Measurements from ENCODE around the gene PARP14. TPM values are rescaled to one million over a fixed set of nuclear protein-coding genes. Genes with fewer than 3 reads are reported as not detected.
A peak's percentile ranks its signal among the peaks of the same experiment; 100 is the strongest.

Gene PARP14
- total RNA-seq, 2 experiments from 2014 or later, result 53.1 to 53.3 TPM

DNA sequence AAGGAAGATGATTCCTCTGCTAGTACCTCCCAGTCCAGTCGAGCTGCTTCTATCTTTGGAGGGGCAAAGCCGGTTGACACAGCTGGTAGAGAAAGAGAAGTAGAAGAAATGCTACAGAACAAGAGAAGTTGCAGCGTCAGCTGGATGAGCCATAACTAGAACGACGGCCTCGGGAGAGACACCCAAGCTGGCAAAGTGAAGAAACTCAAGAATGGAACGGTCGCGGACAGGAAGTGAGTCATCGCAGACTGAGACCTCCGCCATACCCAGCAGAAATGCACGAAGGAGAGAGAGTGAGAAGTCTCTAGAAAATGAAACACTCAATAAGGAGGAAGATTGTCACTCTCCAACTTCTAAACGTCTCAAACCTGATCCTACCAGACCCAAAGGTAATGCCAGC lies 19.0 kb upstream of the PARP14 start:
- peak; percentile 49 for ATAC-seq
- H3K27ac Mint-ChIP-seq, result no peak overlapping the region
- H3K27me3 Mint-ChIP-seq, result peaks cover 4% of the 10 kb centered on the region
- intact Hi-C loops (cut with micrococcal nuclease), result no loop called here
- no peak overlapping the region for H3K4me3 Mint-ChIP-seq
- TF ChIP-seq, protein P1, sequence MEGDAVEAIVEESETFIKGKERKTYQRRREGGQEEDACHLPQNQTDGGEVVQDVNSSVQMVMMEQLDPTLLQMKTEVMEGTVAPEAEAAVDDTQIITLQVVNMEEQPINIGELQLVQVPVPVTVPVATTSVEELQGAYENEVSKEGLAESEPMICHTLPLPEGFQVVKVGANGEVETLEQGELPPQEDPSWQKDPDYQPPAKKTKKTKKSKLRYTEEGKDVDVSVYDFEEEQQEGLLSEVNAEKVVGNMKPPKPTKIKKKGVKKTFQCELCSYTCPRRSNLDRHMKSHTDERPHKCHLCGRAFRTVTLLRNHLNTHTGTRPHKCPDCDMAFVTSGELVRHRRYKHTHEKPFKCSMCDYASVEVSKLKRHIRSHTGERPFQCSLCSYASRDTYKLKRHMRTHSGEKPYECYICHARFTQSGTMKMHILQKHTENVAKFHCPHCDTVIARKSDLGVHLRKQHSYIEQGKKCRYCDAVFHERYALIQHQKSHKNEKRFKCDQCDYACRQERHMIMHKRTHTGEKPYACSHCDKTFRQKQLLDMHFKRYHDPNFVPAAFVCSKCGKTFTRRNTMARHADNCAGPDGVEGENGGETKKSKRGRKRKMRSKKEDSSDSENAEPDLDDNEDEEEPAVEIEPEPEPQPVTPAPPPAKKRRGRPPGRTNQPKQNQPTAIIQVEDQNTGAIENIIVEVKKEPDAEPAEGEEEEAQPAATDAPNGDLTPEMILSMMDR (IDR thresholded peaks at IDR 0.05), result no peak
- H3K4me1 Mint-ChIP-seq (ENCODE audit: low read depth), result peaks cover 8% of the 10 kb centered on the region
- H3K36me3 Mint-ChIP-seq (ENCODE audit: low read depth), result no peaks in the 10 kb centered on the region
- H3K9me3 Mint-ChIP-seq, result peaks cover 9% of the 10 kb centered on the region
- DNase-seq, result peak; percentile 50
- ChIA-PET POLR2A (interaction anchor here (1.0 kb wide), 1 partner anchor 10 kb away, joined by 3 read pairs; no protein-coding TSS in a partner anchor), CTCF (interaction anchor here (1.4 to 1.8 kb wide), 3 partner anchors 15 to 19 kb away, joined by 4 to 5 read pairs (median 4); no protein-coding TSS in a partner anchor)

DNA sequence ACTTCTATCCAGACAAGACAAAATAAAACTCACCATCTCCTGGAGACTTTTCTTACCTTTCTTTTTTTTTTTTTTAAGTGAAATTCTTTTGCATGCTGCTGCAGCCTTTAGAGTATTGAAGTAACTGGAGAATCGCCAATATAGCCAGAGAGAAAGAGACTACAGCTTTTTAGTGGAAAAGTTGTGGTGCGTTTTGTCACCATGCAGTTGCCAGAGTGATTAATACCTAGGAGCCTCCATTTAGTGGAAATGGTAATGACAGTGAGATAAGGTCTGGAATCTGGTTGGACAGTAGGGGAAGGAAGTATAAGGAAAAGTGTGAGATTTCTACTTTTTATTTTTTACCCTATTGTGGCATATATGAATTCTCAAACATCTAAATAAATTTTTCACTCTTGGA lies 18.1 kb upstream of the PARP14 start:
- H3K27ac Mint-ChIP-seq, result no peak overlapping the region
- peaks cover 8% of the 10 kb centered on the region for H3K4me1 Mint-ChIP-seq (ENCODE audit: low read depth)
- POLR2A ChIA-PET, result no interaction called here
- TF ChIP-seq, protein P1 (IDR thresholded peaks at IDR 0.05), result no peak
- no peak for ATAC-seq
- CTCF ChIA-PET, result interaction anchor here (1.4 to 1.8 kb wide), 2 partner anchors 16 to 20 kb away, joined by 4 to 5 read pairs; no protein-coding TSS in a partner anchor
- H3K27me3 Mint-ChIP-seq, result peaks cover 4% of the 10 kb centered on the region
- no peaks in the 10 kb centered on the region for H3K36me3 Mint-ChIP-seq (ENCODE audit: low read depth)
- intact Hi-C loops (cut with micrococcal nuclease), result no loop called here
- H3K4me3 Mint-ChIP-seq, result no peak overlapping the region
- no peak for DNase-seq
- peaks cover 9% of the 10 kb centered on the region for H3K9me3 Mint-ChIP-seq

DNA sequence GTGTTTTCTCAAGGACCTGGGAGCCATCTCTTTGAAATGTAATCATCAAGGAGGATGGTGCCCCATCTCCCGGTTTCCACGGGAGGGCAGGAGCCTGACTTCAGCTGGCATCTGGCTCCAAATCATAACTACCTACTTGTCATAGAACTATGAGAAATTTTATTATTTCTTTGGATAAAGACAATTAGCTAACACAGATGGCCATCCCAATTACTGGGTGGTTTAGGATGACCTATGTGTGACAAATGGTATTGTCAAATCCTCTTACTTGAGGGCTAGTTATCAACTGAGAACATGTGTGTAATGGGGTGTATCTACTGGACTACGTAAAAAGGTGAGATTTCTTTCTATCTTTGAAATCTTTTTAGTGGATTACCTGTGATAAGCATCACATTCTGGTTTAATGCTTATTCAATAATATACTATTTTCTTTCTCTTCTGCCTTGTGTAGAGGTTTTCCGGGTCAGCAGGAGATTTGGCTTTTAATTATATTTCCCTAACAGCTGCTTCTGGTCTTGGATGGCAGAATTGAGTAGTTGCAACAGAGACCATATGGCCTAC lies 15.3 kb upstream of the PARP14 start:
- POLR2A ChIA-PET, result no interaction called here
- TF ChIP-seq, protein P1 (IDR thresholded peaks at IDR 0.05), result no peak
- CTCF ChIA-PET, result interaction anchor here (0.9 to 1.1 kb wide), 2 partner anchors 14 to 125 kb away, joined by 3 to 6 read pairs; no protein-coding TSS in a partner anchor
- Mint-ChIP-seq H3K4me1 (ENCODE audit: low read depth) (peaks cover 22% of the 10 kb centered on the region), H3K4me3 (no peak overlapping the region), H3K36me3 (ENCODE audit: low read depth) (no peaks in the 10 kb centered on the region), H3K9me3 (peaks cover 9% of the 10 kb centered on the region), H3K27ac (no peak overlapping the region), H3K27me3 (no peaks in the 10 kb centered on the region)
- DNase-seq (no peak), ATAC-seq (no peak)
- intact Hi-C loops (cut with micrococcal nuclease), result no loop called here

DNA sequence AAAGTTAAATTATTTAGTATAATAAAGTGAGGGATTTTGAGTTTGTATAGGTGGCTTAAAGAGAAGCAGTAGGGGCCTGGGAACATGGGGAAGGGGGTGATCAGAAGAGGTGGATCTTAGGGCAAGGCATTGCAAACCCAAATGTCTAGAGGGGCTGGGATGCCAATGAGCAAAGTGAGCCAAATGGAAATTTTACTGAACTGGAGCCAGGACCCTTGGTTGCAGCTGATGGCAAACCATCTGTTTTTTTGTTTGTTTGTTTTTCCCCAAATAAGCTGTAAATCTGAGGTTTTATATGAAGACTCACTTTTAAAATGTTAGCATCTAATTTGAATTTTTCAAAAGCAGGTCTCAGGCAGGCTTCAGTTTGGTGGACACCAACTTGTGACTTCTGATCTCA lies 14.8 kb upstream of the PARP14 start:
- H3K27me3 Mint-ChIP-seq, result no peaks in the 10 kb centered on the region
- no peaks in the 10 kb centered on the region for H3K36me3 Mint-ChIP-seq (ENCODE audit: low read depth)
- intact Hi-C loops (cut with micrococcal nuclease), result no loop called here
- POLR2A ChIA-PET, result interaction anchor here (1.4 kb wide), 1 partner anchor 101 kb away, joined by 3 read pairs; the partner anchor contains the start of genes DTX3L and PARP9
- CTCF ChIA-PET, result interaction anchor here (1.1 kb wide), 1 partner anchor 13 kb away, joined by 6 read pairs; no protein-coding TSS in a partner anchor
- peaks cover 6% of the 10 kb centered on the region for H3K9me3 Mint-ChIP-seq
- ATAC-seq (no peak), DNase-seq (no peak)
- H3K4me3 Mint-ChIP-seq, result no peak overlapping the region
- TF ChIP-seq, protein P1 (IDR thresholded peaks at IDR 0.05), result no peak
- no peak overlapping the region for H3K27ac Mint-ChIP-seq
- H3K4me1 Mint-ChIP-seq (ENCODE audit: low read depth), result peaks cover 21% of the 10 kb centered on the region
